ENCODE measurements around the gene GIT2.

GIT2 gene

DNA sequence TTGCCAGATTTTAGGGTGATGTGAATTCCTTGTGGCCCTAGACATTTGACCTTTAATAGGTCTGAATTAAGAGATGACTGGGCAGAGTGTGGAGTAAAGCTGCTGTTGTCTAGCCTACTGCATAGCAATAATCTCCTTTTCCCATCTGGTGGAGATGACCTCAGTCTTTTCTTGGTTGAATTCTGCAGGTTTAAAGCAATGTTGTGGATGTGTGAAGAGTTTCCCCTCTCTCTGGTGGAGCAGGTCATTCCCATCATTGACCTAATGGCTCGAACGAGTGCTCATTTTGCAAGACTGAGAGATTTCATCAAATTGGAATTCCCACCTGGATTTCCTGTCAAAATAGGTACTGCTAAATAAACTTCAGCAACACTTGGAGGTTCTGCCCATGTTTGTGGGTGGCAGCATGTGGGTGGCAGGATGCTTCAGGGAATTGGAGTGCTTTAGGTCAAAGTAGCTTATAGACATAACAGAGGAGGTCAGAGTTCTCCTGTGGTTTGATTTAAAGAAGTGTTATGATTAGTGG lies 33.2 kb upstream of the GIT2 start:
- H3K27ac ChIP-seq = no peak overlapping the region
- TF ChIP-seq CTCF (conservative IDR thresholded peaks at IDR 0.05) = no peak

GRCh38 chr12:110028323-110028722 lies 32.2 kb upstream of the GIT2 start:
- no peak overlapping the region for H3K27ac ChIP-seq
- TF ChIP-seq CTCF (conservative IDR thresholded peaks at IDR 0.05) = no peak

GRCh38 chr12:110024051-110024450 lies 27.9 kb upstream of the GIT2 start:
- no peak for TF ChIP-seq CTCF (conservative IDR thresholded peaks at IDR 0.05)
- peak overlapping the region; percentile 68; the same call in 1 of the 2 replicates for H3K27ac ChIP-seq

- no peak for TF ChIP-seq CTCF (conservative IDR thresholded peaks at IDR 0.05)
- peak overlapping the region; percentile 68 for H3K27ac ChIP-seq
These were observed 27.2 kb upstream of the GIT2 start for GRCh38 chr12:110023059-110023980.

- H3K27ac ChIP-seq = peak overlapping the region; percentile 68; the same call in 1 of the 2 replicates
- TF ChIP-seq CTCF (conservative IDR thresholded peaks at IDR 0.05) = no peak
These were observed 24.8 kb upstream of the GIT2 start for GRCh38 chr12:110020956-110021355.

- no peak overlapping the region for H3K27ac ChIP-seq
- no peak for TF ChIP-seq CTCF (conservative IDR thresholded peaks at IDR 0.05)
These were observed 19.0 kb upstream of the GIT2 start for GRCh38 chr12:110015132-110015531.

GRCh38 chr12:110012659-110013058 lies 16.5 kb upstream of the GIT2 start:
- TF ChIP-seq CTCF (conservative IDR thresholded peaks at IDR 0.05) = no peak
- no peak overlapping the region for H3K27ac ChIP-seq
